ENCODE data around the gene MRPS10. TPM values are rescaled to one million over a fixed set of nuclear protein-coding genes. Genes with fewer than 3 reads are reported as not detected.

MRPS10 gene
- total and polyA plus RNA-seq, 7 experiments from 2014 or later: 17.0 to 60.9 (median 26.7) TPM

DNA sequence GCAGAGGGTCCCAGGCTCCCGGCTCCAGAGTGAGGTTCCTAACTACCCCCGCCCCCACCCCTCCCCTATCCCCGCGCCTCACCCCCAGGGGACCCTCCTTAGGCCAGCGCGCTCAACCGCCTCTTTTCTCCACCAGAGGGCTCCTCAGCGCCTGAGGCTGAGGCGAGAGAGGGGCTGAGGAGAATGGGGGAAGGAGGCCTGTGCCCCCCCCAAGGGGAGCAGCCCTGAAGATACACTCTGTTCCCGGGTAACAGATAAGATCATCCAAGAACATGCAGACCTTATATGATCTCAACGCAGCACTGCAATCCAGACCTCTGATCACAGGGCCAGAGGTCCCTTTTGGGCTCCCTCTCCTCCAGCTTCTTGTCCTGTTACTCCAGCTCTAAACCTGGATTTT is 43.3 kb upstream of the MRPS10 start:
- POLR2A ChIA-PET: interaction anchor here (0.6 to 1.0 kb wide), 3 partner anchors 287 to 631 kb away, joined by 3 to 4 read pairs (median 3); no protein-coding TSS in a partner anchor
- intact Hi-C loops (cut with micrococcal nuclease): loop anchor here (1.0 to 5.0 kb wide), 5 partner anchors 190 to 286 kb away; partner anchors contain the start of gene TRERF1 (in 1 of the 2)
- H3K27ac Mint-ChIP-seq: peak overlapping the region in 2 of 9 donors; percentile 38 to 60

DNA sequence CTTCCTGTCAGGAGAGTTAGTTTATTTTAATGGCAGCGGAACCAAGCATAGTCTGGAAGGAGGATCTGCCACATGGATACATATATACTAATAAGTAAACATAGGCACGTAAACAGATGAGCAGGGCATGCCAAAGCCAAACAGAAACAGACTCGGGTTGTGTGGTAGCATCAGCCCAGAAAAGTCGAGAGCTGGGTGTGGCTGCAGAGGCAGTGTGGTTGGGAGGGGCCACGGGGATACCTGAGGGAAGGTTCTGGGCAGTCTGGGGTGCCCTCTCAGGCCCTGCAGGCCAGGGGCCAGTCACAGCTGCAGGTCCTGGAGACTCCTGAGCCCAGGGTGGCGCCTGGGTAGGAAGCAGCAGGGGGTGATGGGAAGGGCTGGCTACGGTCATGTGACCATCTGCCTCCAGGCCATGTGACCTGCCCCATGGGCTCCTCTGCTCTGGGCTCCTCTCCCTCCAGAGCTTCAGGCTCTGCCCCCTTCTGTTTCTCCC is 42.8 kb upstream of the MRPS10 start:
- H3K9me3 ChIP-seq (ENCODE audit: control insufficient read depth in 2 of 3, low read length in 3 of 3): no peaks in the 10 kb centered on the region
- no peak overlapping the region for H3K27ac Mint-ChIP-seq
- H3K4me3 Mint-ChIP-seq: no peak overlapping the region
- peaks cover 0 to 7% of the 10 kb centered on the region in 2 donors for H3K4me1 ChIP-seq (ENCODE audit: control insufficient read depth in 2 of 2, insufficient read depth in 2 of 2, low read length in 2 of 2)
- H3K27ac ChIP-seq (ENCODE audit: low read depth, low read length): no peak overlapping the region
- H3K27me3 Mint-ChIP-seq: no peaks in the 10 kb centered on the region
- no peaks in the 10 kb centered on the region for H3K9me3 Mint-ChIP-seq
- H3K27me3 ChIP-seq (ENCODE audit: control insufficient read depth in 2 of 2, insufficient read depth in 2 of 2, low read length in 2 of 2): no peaks in the 10 kb centered on the region
- intact Hi-C loops (cut with micrococcal nuclease): loop anchor here (2.0 to 5.0 kb wide), 3 partner anchors 190 to 272 kb away; partner anchors contain the start of gene TRERF1 (in 1 of the 2)
- DNase-seq (no peak), ATAC-seq (peak; percentile 20)
- H3K4me3 ChIP-seq (ENCODE audit: low read length): no peak overlapping the region
- H3K4me1 Mint-ChIP-seq: peaks cover 0 to 14% (median 4%) of the 10 kb centered on the region in 7 donors
- peaks cover 6 to 53% (median 9%) of the 10 kb centered on the region in 5 donors for H3K36me3 Mint-ChIP-seq
- CTCF ChIA-PET: interaction anchor here (0.6 to 5.5 kb wide), 5 partner anchors 16 to 287 kb away, joined by 3 to 49 read pairs (median 3); no protein-coding TSS in a partner anchor
- POLR2A ChIA-PET: interaction anchor here (0.6 to 1.0 kb wide), 3 partner anchors 189 to 292 kb away, joined by 3 to 4 read pairs (median 3); no protein-coding TSS in a partner anchor
- peaks cover 1 to 62% (median 12%) of the 10 kb centered on the region in 3 experiments for H3K36me3 ChIP-seq (ENCODE audit: control insufficient read depth in 2 of 3, insufficient read depth in 3 of 3, low read length in 3 of 3)

More for the DNA sequence above, 43.3 kb upstream of the MRPS10 start:
- Mint-ChIP-seq H3K27me3 (no peaks in the 10 kb centered on the region), H3K36me3 (peaks cover 6 to 51% (median 9%) of the 10 kb centered on the region in 5 donors), H3K4me1 (peaks cover 0 to 14% (median 4%) of the 10 kb centered on the region in 7 donors), H3K9me3 (no peaks in the 10 kb centered on the region), H3K4me3 (no peak overlapping the region)
- peak; percentile 71 for ATAC-seq
- H3K4me3 ChIP-seq (ENCODE audit: low read length): no peak overlapping the region
- H3K36me3 ChIP-seq (ENCODE audit: control insufficient read depth in 2 of 3, insufficient read depth in 3 of 3, low read length in 3 of 3): peaks cover 0 to 59% (median 12%) of the 10 kb centered on the region in 3 experiments
- no peak overlapping the region for H3K27ac ChIP-seq (ENCODE audit: low read depth, low read length)
- no peaks in the 10 kb centered on the region for H3K27me3 ChIP-seq (ENCODE audit: control insufficient read depth in 2 of 2, insufficient read depth in 2 of 2, low read length in 2 of 2)
- CTCF ChIA-PET: interaction anchor here (0.6 to 5.5 kb wide), 7 partner anchors 16 to 286 kb away, joined by 3 to 49 read pairs (median 4); no protein-coding TSS in a partner anchor
- peak in 6 of 9 donors; percentile 11 to 42 (median 34) for DNase-seq
- peaks cover 0 to 7% of the 10 kb centered on the region in 2 donors for H3K4me1 ChIP-seq (ENCODE audit: control insufficient read depth in 2 of 2, insufficient read depth in 2 of 2, low read length in 2 of 2)
- H3K9me3 ChIP-seq (ENCODE audit: control insufficient read depth in 2 of 3, low read length in 3 of 3): no peaks in the 10 kb centered on the region

DNA sequence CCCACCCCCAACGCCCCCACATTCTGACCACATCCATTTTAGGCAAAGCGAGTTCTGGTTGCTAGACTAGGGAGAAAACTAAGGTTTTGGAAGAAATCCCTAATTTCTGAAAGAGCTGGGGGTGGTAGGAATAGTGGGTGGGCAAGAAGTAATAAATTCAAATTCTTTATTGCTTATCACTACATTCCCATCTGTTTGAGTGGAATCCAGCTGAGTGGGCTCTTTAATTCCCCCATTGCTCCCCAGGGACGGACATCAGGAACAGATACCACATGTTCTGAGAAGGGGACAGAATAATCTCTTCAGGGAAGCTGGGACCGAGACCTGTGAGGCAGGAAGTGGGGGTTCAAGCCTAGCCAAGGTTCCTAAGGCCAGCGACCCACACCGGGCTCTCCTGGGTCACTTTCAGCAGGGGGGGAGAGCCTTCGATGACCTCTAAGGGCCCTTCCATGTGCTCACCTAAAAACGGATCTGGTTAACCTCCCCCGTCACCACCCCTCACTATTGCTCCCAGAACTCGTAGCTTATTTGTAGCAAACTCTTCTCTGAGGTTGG is 42.3 kb upstream of the MRPS10 start:
- Histone ChIP-seq H3K27me3 (ENCODE audit: control insufficient read depth in 2 of 2, insufficient read depth in 2 of 2, low read length in 2 of 2) (no peaks in the 10 kb centered on the region), H3K36me3 (ENCODE audit: control insufficient read depth in 2 of 3, insufficient read depth in 3 of 3, low read length in 3 of 3) (peaks cover 6 to 66% (median 12%) of the 10 kb centered on the region in 3 experiments), H3K9me3 (ENCODE audit: control insufficient read depth in 2 of 3, low read length in 3 of 3) (no peaks in the 10 kb centered on the region), H3K27ac (ENCODE audit: low read depth, low read length) (no peak overlapping the region), H3K4me3 (ENCODE audit: low read length) (no peak overlapping the region), H3K4me1 (ENCODE audit: control insufficient read depth in 2 of 2, insufficient read depth in 2 of 2, low read length in 2 of 2) (peaks cover 0 to 7% of the 10 kb centered on the region in 2 donors)
- H3K27ac Mint-ChIP-seq: no peak overlapping the region
- H3K9me3 Mint-ChIP-seq: no peaks in the 10 kb centered on the region
- H3K27me3 Mint-ChIP-seq: no peaks in the 10 kb centered on the region
- DNase-seq: no peak
- ATAC-seq: no peak
- H3K36me3 Mint-ChIP-seq: peaks cover 7 to 58% (median 9%) of the 10 kb centered on the region in 5 donors
- peaks cover 0 to 14% (median 4%) of the 10 kb centered on the region in 7 donors for H3K4me1 Mint-ChIP-seq
- POLR2A ChIA-PET: interaction anchor here (0.6 to 1.0 kb wide), 2 partner anchors 190 to 288 kb away, joined by 3 to 4 read pairs; no protein-coding TSS in a partner anchor
- CTCF ChIA-PET: interaction anchor here (0.5 to 5.5 kb wide), 6 partner anchors 15 to 287 kb away, joined by 3 to 49 read pairs (median 3); no protein-coding TSS in a partner anchor
- H3K4me3 Mint-ChIP-seq: no peak overlapping the region
- intact Hi-C loops (cut with micrococcal nuclease): loop anchor here (2.0 to 5.0 kb wide), 3 partner anchors 191 to 272 kb away; partner anchors contain the start of gene TRERF1 (in 1 of the 2)

DNA sequence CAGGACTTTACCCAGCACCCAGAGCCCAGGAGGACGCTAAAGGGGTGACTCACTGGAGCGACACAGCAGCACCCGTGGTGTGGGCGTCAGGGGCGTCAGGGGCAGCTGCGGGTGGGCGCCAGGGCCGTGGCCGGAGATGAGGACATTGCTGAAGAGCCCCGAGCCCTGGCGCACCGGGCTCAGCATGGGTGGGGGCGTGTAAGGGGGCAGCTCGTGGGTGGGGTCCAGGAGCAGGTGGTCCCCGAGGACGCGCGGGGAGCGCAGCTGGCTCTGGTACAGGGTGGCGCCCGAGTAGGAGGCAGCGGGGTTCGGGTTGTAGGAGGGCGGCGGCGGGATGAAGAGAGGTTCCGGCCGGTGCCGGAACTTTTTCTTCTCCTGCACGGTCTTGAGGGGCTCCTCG is 41.6 kb upstream of the MRPS10 start:
- no peak overlapping the region for H3K4me3 ChIP-seq (ENCODE audit: low read length)
- intact Hi-C loops (cut with micrococcal nuclease): no loop called here
- peaks cover 12 to 66% (median 12%) of the 10 kb centered on the region in 3 experiments for H3K36me3 ChIP-seq (ENCODE audit: control insufficient read depth in 2 of 3, insufficient read depth in 3 of 3, low read length in 3 of 3)
- peaks cover 7 to 60% (median 14%) of the 10 kb centered on the region in 5 donors for H3K36me3 Mint-ChIP-seq
- ChIA-PET POLR2A (no interaction called here), CTCF (interaction anchor here (0.5 to 5.5 kb wide), 3 partner anchors 51 to 288 kb away, joined by 3 to 49 read pairs (median 4); no protein-coding TSS in a partner anchor)
- H3K9me3 Mint-ChIP-seq: peaks cover 0 to 1% (median 0%) of the 10 kb centered on the region in 11 donors
- DNase-seq (no peak), ATAC-seq (no peak)
- H3K4me1 Mint-ChIP-seq: peaks cover 0 to 14% (median 4%) of the 10 kb centered on the region in 7 donors
- H3K27me3 ChIP-seq (ENCODE audit: control insufficient read depth in 2 of 2, insufficient read depth in 2 of 2, low read length in 2 of 2): no peaks in the 10 kb centered on the region
- peaks cover 0 to 7% of the 10 kb centered on the region in 2 donors for H3K4me1 ChIP-seq (ENCODE audit: control insufficient read depth in 2 of 2, insufficient read depth in 2 of 2, low read length in 2 of 2)
- H3K27me3 Mint-ChIP-seq: no peaks in the 10 kb centered on the region
- H3K4me3 Mint-ChIP-seq: no peak overlapping the region
- no peak overlapping the region for H3K27ac ChIP-seq (ENCODE audit: low read depth, low read length)
- H3K27ac Mint-ChIP-seq: no peak overlapping the region
- no peaks in the 10 kb centered on the region for H3K9me3 ChIP-seq (ENCODE audit: control insufficient read depth in 2 of 3, low read length in 3 of 3)

DNA sequence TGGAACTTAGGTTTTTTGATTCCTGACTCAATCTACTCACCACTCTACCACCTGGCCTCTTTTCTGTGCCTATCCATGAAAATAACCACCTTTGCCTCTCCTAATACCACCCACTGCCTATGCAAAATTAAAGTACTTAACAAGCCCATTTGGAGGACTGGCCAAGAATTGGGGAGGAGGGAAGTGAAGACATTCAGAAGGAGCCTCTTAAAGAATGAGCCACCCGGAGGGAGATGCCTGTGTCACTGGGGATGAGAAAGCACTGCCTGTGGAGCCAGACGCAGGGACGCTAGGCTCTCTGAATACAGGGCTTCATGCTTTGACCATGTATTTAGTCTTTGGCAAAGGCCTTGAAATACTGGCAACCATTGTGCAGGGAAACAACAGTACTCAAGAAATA is 40.0 kb upstream of the MRPS10 start:
- Mint-ChIP-seq H3K27ac (no peak overlapping the region), H3K4me1 (peaks cover 0 to 14% (median 4%) of the 10 kb centered on the region in 7 donors), H3K27me3 (no peaks in the 10 kb centered on the region), H3K36me3 (peaks cover 7 to 60% (median 29%) of the 10 kb centered on the region in 5 donors), H3K9me3 (peaks cover 0 to 1% (median 0%) of the 10 kb centered on the region in 11 donors), H3K4me3 (no peak overlapping the region)
- Histone ChIP-seq H3K4me3 (ENCODE audit: low read length) (no peak overlapping the region), H3K9me3 (ENCODE audit: control insufficient read depth in 2 of 3, low read length in 3 of 3) (no peaks in the 10 kb centered on the region), H3K27me3 (ENCODE audit: control insufficient read depth in 2 of 2, insufficient read depth in 2 of 2, low read length in 2 of 2) (no peaks in the 10 kb centered on the region), H3K4me1 (ENCODE audit: control insufficient read depth in 2 of 2, insufficient read depth in 2 of 2, low read length in 2 of 2) (peaks cover 0 to 7% of the 10 kb centered on the region in 2 donors), H3K27ac (ENCODE audit: low read depth, low read length) (no peak overlapping the region), H3K36me3 (ENCODE audit: control insufficient read depth in 2 of 3, insufficient read depth in 3 of 3, low read length in 3 of 3) (peaks cover 12 to 66% (median 26%) of the 10 kb centered on the region in 3 experiments)
- POLR2A ChIA-PET: no interaction called here
- ATAC-seq (no peak), DNase-seq (no peak)
- CTCF ChIA-PET: interaction anchor here (1.0 kb wide), 1 partner anchor 62 kb away, joined by 4 read pairs; no protein-coding TSS in a partner anchor
- intact Hi-C loops (cut with micrococcal nuclease): no loop called here

DNA sequence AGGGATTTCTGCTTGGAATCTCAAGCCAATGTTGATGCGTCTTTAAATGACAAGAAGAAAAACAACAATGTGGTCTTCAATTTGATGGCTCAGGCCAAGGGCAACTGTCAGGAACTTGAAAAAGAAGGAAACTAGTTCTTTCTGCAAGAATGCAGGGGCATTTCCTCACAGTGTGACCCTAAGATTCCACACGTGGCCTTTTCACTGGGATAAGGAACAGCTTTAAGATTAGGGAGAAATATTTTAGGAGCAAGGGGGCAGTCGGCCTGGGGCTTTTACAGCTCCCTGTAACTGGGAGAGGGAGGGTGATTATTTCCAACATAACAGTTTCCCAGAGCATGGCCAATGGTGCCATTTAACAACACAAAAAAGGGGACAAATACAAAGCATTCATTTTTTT is 39.4 kb upstream of the MRPS10 start:
- H3K27ac Mint-ChIP-seq: peak overlapping the region in 1 of 9 donors; percentile 59

More for the DNA sequence above, 39.4 kb upstream of the MRPS10 start:
- Mint-ChIP-seq H3K9me3 (peaks cover 0 to 1% (median 0%) of the 10 kb centered on the region in 11 donors), H3K36me3 (peaks cover 7 to 62% (median 31%) of the 10 kb centered on the region in 5 donors), H3K4me3 (no peak overlapping the region), H3K27me3 (no peaks in the 10 kb centered on the region), H3K4me1 (peaks cover 0 to 11% (median 4%) of the 10 kb centered on the region in 7 donors)
- Histone ChIP-seq H3K4me3 (ENCODE audit: low read length) (no peak overlapping the region), H3K36me3 (ENCODE audit: control insufficient read depth in 2 of 3, insufficient read depth in 3 of 3, low read length in 3 of 3) (peaks cover 12 to 71% (median 26%) of the 10 kb centered on the region in 3 experiments), H3K27ac (ENCODE audit: low read depth, low read length) (no peak overlapping the region), H3K4me1 (ENCODE audit: control insufficient read depth in 2 of 2, insufficient read depth in 2 of 2, low read length in 2 of 2) (peaks cover 0 to 7% of the 10 kb centered on the region in 2 donors), H3K9me3 (ENCODE audit: control insufficient read depth in 2 of 3, low read length in 3 of 3) (no peaks in the 10 kb centered on the region), H3K27me3 (ENCODE audit: control insufficient read depth in 2 of 2, insufficient read depth in 2 of 2, low read length in 2 of 2) (no peaks in the 10 kb centered on the region)
- DNase-seq: no peak
- no peak for ATAC-seq
- POLR2A ChIA-PET: no interaction called here
- intact Hi-C loops (cut with micrococcal nuclease): no loop called here
- CTCF ChIA-PET: interaction anchor here (0.6 kb wide), 1 partner anchor 37 kb away, joined by 3 read pairs; no protein-coding TSS in a partner anchor

Data from naive thymus-derived CD4-positive, alpha-beta T cell (primary cell).